HL-60/S4 treated with phorbol 12-myristate 13-acetate at 8.2 ng/mL for 4 days and 3 days (cell line): ENCODE results near the gene ADAMTS2.

Experiments
- in situ Hi-C: fragments of 300-500 bp; cut with MboI; formaldehyde crosslinking; loops from 2 replicates; pipeline ENCODE4 v1.15.0; 2022; ENCODE audit warnings: low sequenced_read_pairs

ADAMTS2 gene

DNA sequence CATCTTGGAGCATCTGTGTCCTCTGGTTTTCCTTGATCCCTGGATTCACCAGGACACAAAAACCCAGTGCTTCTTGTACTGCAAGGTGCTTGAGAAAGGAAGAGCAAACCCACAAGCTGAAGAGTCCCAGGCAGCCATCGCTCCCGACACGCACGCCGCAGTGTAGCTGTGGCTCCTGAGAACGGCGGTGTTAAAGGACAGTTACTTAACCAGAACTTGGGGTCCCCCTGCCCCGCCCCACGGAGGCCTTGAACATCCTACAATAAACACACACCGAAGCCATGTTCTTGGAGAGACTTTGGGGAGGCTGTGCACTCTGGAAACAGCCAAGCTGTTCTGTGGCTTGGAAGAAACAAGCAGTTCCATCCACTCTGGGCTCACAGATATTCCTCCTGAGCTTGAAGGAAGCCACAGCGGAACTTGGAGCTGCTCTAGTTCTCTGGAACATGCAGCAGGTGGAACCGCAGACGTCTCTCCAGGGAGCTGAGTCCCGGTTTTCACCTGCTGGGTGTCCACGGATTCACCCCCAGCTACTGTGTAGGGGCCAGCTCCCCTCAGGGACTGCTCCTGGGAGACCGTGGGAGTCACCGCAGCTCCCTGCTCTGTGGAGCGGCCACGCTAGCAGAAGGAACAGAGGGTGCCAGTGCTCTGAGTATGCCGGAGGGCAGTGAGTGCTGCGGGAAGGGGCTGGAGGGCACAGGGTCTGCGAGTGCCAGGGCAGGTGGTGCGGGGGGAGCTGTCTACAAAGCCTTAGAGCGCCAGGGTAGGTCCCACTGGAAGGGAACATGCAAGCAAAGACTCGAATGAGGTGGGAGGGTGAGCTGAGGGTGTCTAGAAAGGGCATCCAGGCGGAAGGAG is 107.3 kb downstream of the ADAMTS2 start:
- in situ Hi-C loops = no loop called here

DNA sequence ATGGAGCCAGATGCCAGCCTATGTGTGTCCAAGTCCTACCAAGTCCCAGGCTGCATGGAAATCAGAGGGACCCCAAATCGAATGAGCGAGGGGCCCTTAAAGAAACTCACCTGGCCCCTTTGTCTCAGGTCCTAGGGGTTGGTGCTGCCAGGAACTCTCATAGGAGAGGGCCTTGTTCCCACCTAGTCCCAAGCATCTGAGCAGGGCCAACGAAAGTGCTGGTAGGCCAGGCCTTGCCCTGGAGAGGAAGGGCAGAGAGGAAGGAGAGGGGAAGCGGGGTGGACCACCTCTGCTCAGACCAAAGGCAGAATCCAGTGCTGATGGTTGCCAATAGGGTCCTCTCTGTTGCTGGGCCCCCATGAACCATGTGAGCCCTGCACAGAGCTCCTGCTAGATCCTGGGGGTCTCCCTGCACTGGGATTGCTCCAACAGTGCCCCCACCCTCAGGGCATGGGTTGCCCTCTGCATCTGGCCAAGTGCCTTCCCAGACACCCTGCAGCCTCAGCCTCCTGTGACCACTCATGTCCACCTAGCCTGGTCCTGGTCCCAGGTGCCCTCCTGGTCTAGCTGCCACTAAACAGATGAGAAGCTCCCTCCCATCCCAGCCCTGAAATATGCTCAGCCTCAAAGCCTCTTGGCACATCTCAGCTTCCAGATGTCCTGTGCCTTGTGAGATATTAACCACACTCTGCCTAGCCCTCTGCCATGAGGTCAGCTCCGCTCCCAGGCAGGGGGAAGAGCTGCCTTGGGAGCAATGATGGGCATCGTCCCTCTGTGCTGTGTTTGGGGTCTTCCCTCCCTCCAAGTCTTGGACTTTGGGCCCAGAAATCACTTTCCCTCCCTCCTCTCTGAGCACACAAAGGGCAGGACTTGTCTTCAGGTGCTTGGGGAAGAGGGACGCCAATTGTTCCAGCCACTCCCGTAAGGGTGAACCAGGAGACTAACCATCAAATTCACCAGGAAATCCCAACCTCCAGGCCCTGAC is 109.6 kb downstream of the ADAMTS2 start:
- in situ Hi-C loops = no loop called here

DNA sequence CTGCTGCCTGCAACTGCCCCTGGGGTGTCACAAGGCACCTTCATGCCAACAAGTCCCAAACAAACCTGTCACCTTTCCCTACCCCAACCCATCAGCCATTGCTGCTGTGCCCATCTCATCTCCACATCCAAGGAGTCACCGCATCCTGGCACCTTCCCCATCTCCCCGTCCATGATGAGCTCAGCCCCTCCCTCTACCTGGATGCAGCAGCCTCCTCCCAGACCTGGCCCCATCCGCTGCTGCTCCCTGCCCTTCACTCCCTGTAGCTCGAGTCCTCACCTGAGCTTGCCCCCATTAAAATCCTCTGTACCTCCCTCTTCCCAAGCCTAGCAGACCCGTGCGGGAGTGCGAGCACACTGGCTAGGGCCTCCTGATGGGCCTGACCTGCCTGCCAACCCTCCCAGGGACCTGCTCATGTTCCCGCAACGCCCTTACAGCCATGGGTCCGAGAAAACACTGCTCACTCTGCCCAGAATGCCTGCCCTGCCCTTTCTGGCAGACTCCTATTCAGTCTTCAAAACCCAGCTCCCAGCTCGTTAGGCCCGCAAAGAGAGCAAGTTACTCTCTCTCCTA is 110.6 kb downstream of the ADAMTS2 start:
- in situ Hi-C loops = no loop called here

DNA sequence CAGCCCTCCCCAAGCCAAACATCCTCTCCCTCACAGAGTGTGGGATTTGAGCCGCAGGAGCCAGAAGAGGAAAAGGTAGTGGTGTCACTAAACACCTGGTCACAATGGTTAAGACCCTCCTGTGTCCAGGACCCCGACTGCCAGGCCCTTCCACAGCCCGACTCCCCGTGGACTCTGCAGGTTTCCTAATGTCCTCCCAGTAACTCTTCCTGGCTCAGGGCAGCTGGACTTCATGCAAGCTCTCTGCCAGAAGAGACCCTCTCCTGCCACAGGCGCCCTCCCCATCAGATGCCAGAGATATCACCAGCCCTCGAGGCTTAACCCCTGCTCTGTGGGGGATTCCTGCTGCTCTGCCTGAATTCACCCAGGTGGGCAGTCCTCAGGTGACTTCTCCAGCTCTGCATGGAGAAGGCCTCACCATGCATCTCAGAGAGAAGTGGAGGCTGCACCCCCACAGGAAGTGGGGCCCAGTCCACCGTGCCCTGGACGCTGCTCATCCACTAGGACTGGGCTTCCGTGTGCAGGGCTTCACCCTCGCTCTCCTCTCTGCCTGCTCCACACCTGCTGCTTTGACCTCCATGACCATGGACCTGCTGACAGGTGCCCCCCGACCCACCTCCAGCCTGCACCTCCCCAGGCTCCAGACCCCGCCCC is 111.2 kb downstream of the ADAMTS2 start:
- in situ Hi-C loops = no loop called here

DNA sequence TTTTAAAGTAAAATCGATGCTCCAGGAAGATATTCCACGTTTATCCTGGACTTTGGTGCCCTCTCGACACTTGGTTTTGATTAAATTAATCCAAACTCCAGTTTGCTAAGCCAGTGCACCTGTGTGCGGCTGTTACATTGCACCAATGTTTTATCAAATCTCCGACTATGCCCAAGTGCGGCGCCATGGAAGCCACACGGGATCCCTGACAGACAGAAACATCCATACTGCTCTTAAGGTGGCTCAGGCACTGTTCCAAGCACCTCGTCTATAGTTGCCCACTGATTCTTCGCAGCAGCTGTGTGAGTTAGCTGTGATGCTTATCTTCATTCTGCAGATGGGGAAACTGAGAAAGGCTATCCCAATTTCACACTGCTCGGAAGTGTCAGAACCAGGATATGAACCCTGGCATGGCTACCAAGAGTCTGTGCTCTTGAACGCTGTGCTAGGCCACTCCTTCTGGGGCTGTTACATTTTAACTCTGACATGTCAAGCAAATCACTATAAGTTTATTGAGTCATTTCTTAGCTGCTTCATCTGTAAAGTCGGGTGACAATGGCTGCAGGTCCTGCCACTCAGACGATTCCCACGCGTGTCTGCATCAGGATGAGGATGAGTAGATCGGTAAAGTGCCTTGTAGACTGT is 113.0 kb downstream of the ADAMTS2 start:
- in situ Hi-C loops = no loop called here

DNA sequence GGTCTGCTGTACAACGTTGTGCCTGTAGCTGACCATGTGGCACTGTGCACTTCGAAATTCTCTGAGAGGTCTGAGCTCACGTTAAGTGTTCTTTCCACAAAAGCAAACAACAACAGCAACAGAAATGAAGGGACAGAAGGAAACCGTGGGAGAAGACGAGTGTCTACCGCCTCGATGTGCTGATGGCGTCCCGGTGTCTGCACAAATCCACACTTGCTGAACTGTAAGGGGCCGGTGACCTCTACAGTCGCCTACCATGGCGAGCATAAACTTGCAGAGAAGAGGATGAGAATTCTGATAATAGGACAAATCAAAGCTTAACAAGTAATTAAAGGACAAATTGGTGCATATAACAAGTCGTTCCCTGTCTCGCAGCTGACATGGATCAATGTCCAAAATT is 114.0 kb downstream of the ADAMTS2 start:
- in situ Hi-C loops = no loop called here

DNA sequence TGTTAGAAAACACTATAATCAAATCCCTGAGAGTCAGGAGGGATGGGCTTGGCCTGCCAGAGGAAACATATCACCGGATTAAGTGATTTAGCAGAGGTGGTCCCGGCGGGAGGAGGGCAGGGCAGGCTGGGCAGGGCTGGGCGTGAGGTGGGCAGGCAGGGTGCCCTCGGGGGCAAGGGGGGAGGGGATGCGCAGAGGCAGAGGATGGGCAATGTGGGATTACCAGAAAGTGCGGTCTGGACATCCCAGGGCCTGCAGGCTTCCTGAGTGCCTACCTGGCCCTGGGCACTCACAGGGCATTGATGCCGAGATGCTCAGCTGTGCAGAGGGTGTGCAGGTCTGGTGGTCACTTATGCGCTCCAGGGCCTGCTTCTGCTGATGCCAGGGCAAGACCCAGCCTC is 115.2 kb downstream of the ADAMTS2 start:
- in situ Hi-C loops = no loop called here

DNA sequence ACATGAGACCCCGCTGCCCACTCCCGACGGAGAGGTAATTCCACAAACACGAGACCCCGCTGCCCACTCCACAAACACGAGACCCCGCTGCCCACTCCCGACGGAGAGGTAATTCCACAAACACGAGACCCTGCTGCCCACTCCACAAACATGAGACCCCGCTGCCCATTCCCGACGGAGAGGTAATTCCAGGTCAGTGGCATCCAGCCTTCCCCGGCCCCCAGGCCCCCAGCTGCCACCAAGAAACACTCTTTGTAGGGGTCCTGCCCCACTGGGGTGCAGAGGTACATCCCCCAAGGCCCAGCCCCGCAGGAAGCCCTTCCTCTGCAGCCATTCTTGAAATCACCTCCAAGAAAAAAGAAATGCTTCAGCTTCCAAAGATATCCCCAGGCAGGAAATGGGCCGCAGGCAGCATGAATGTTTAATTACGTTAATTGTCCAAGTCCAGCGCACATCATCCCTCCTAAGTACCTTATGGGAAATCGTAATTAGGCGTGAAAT is 115.9 kb downstream of the ADAMTS2 start:
- in situ Hi-C loops = no loop called here

DNA sequence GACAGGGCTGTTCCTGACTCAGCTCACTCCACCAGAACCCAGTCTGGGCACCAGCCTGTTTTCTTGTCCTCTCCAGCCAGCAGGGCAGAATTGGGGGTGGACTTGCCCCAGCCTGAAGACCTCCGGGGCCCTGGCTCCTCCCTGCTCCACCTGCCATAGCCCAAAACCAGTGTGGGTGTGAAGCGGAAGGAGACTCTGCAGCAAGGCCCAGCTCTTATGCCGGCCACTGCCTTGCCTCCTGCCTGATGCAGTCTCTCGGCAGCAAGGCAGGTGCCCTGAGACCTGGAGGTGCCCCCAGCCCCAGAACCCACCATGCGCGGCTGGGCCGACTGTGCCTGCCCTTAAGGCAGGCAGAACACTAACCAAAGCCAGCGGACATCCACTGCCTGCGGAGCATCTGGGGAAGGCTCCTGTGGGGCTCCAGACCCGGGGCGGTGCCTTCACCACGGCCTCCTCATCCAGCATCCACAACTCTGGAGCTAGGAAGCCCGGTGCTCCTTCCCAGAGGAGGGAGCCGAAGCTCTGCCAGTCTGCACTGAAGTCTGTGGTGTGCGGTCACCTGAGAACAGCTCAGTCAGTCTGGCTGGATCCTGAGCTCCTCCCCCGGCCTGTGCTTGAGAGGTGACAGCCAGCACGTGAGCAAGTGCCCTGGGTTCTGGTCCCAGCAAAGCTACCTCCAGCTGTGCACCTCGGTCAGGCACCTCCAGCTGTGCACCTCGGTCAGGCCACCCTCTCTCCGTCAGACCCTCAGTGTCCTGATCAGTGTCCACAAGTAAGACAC is 116.7 kb downstream of the ADAMTS2 start:
- in situ Hi-C loops = no loop called here

DNA sequence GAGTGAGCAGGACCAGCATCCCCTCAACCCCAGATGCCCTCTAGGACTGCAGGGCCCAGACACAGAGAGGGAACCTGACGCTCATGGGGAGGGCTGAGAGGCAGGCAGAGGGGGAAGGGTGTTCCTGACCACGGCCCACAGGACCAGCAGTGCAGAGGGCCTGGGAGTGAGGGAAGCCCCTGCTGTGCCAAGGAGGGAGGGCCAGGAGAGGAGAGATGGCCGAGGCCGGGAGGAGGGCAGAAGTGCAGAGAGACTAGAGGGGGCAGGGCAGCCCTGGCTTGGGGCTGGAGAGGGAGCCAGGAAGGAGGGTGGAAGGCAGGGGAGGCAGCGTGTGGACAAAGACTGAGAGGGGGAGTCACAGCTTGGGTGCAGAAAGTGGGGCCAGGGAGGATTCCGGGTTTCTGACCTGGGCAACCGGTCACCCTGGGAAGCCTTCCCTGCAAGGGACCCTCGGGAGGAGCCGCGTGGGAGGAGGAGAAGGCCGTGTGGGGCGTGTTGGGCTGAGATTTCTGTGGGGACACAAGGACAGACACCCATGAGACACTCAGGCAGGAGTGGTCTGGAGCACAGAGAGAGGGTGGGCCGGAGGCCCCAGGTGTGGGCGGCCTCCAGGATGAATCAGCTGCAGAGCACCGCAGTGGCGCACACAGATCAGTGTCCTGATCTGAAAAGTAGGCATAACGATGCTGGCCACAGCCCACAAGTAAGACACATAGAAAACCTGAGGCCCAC is 117.5 kb downstream of the ADAMTS2 start:
- in situ Hi-C loops = no loop called here

DNA sequence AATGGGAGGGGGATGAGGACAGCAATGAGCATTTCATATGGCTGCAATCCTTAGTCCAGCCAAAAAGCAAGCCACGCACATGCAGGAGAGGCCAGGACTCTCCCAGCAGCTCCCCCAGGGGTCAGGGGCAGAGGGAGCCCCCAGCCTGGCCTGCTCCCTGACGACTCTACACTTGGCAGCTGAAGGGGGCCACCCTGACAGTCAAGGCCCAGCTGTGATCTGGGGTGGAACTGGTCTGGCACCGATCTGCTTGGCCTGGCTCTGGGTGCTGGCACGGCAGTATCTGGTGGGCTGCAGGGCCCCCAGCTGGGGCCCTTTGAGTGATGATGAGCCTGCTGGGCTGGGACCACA is 118.1 kb downstream of the ADAMTS2 start:
- in situ Hi-C loops = no loop called here

DNA sequence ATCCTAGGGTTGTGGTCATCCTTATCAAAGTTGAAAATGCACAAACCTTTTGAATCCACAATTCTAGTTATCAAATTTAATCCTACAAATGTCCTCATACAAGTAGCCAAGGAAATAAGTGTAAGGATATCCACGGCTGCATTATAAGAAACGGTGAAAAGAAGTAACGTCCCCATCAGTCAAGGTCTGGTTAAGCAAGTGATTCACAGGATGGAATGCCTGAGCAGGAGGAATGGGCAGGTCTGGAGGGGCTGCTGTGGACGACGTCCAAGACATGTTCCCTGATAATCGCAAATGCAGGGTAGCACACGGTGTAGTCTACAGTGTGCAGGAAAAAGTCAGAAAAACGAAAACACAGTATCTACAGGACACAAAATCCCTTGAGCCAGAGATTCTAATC is 118.6 kb downstream of the ADAMTS2 start:
- in situ Hi-C loops = no loop called here

DNA sequence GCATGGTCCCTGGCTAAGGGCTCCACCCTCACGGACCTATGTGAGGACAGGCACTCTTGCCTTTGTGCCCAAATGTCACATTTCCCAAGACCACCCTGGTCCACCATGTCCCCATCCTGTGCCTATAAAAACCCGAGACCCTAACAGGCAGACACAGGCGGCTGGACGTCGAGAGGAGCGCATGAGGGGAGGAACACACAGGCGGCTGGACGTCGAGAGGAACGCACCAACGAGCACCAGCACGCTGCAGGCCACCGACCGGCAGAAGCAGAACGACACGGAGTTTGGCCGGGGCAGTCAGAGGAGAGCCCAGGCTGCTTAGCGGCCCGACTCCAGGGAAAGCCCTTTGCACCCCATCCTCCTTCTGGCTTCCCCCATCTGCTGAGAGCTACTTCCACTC is 119.9 kb downstream of the ADAMTS2 start:
- in situ Hi-C loops = no loop called here

DNA sequence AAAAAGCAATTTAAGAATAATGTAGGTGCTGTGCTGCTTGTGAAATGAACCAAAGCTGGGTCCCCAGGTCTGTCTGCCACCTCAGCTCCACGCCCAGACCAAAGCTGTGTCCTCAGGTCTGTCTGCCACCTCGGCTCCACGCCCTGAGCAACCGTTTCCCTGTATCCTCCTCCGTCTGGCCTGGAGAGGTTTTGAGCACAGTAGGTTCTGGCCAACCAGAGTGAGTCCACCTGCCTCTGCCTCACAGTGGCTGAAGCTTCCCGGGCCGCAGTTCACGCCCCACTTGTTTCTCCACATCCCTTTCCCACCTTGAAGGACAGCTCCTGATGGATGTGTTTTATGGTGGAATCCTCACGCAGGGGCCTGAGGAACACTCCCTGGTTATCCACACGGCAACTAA is 120.5 kb downstream of the ADAMTS2 start:
- in situ Hi-C loops = no loop called here

DNA sequence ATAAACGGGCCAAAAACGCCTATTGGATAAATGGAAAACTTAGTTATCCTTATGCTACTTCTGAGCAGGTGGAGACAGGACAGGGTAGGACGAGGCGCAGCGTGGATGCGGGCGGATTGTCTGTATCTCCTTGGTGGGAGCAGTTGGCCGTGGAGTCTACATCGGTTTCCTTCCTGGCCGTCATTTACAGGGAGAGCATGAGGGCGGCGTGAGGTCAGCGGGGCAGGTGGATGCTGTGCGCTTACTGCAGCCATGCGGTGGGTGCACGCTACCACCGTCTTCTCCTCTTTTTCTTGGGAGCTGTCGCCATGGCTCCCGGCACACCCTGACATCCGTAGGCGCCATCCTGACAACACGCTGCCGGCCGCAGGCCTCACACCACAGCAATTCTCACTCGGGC is 121.3 kb downstream of the ADAMTS2 start:
- in situ Hi-C loops = no loop called here

DNA sequence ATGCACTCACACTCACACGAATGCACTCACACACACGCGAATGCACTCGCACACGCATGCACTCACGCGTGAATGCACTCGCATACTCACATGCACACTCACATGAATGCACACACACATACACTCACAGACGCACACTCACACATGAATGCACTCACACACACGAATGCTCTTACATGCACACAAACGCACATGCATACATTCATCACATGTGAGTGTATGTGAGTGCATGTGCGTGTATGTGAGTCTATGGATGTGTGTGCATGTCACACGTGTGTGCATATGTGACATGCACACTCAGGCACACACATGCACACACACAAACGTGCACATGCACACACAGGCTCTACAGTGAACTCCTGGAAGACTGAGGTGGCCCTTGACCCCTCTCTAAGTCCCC is 121.7 kb downstream of the ADAMTS2 start:
- in situ Hi-C loops = no loop called here

DNA sequence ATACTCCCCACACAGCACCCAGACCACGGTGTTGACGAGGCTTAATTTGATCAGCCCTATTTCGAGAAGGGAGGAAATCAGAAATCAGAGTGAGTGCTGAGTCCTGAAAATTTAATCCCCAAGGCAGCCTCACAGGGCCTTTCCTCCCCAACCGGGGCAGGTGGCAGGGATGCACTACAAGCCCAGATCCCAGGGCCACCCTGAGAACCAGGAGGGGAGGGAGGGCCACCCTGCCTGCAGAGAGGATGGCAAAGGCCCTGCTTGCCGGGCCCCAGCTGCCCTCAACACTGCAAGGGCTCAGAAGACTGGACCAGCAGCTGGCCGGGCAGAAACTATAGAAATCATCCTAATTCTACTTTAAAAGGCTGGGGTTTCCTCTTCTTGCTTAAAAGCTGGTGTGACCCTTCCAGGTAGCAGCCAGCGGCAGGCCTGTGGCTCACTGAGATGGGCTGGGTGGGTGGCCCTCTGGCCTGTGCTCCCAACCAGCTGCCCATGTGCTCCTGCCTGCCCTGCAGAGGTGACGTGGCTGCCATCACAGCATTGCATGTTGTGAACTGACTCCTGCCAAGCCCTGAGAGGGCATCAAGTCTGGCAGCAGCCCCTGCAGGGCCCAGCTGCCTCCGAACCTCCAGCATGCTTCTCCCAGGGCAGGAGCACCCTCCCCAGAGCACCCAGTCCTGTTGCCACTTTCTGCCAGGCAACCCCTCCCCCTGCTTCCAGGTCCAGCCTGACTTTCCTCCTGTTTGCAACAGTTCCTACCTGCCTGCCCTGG is 122.8 kb downstream of the ADAMTS2 start:
- in situ Hi-C loops = no loop called here

DNA sequence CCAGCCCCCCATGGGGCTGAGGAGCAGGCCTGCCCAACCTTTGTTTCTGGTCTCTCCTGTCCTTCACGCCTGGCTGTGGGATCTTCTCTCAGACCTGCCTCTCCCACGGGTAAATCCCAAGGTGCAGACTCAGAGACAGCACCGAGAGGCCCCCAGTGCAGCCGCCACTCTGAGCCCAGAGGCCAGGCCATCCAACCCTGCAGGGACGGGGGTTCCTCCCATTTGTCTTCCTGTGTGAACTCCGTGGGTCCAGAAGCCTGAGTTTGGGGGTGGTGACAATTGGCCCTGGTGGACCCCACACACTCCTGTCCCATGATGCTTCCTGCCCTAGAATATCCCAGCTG is 123.4 kb downstream of the ADAMTS2 start:
- in situ Hi-C loops = no loop called here
